ENCODE data around the gene PRICKLE4. TPM values are rescaled to one million over a fixed set of nuclear protein-coding genes. Genes with fewer than 3 reads are reported as not detected.

The PRICKLE4 gene
- total RNA-seq, 1 donor from 2014 or later: 0.88 TPM

- Histone ChIP-seq H3K36me3 (peaks cover 22% of the 10 kb centered on the region), H3K4me1 (peaks cover 95% of the 10 kb centered on the region), H3K27me3 (ENCODE audit: low read depth) (no peaks in the 10 kb centered on the region), H3K27ac (replicated peaks) (peak overlapping the region; percentile 95), H3K9me3 (replicated peaks) (no peaks in the 10 kb centered on the region), H3K4me3 (peak overlapping the region; percentile 90)
- no peak for TF ChIP-seq CTCF (IDR thresholded peaks at IDR 0.05; ENCODE audit: borderline replicate concordance)
- intact Hi-C loops (cut with micrococcal nuclease): loop anchor here (10.0 kb wide), 1 partner anchor 260 kb away; no protein-coding TSS in a partner anchor
- peak; percentile 41 for DNase-seq
Measured at GRCh38 chr6:41785254-41785653, 4.7 kb downstream of the PRICKLE4 start.

- DNase-seq: peak; percentile 35
- Histone ChIP-seq H3K27me3 (ENCODE audit: low read depth) (no peaks in the 10 kb centered on the region), H3K4me1 (peaks cover 95% of the 10 kb centered on the region), H3K9me3 (replicated peaks) (no peaks in the 10 kb centered on the region), H3K4me3 (peak overlapping the region; percentile 90), H3K36me3 (peaks cover 28% of the 10 kb centered on the region), H3K27ac (replicated peaks) (peak overlapping the region; percentile 95)
- no peak for TF ChIP-seq CTCF (IDR thresholded peaks at IDR 0.05; ENCODE audit: borderline replicate concordance)
- intact Hi-C loops (cut with micrococcal nuclease): loop anchor here (10.0 kb wide), 1 partner anchor 259 kb away; no protein-coding TSS in a partner anchor
Measured at GRCh38 chr6:41785689-41786450, 5.3 kb downstream of the PRICKLE4 start.

GRCh38 chr6:41786451-41787218, 6.1 kb downstream of the PRICKLE4 start:
- H3K27me3 ChIP-seq (ENCODE audit: low read depth): no peaks in the 10 kb centered on the region
- H3K9me3 ChIP-seq (replicated peaks): no peaks in the 10 kb centered on the region
- H3K27ac ChIP-seq (replicated peaks): peak overlapping the region; percentile 95
- H3K4me1 ChIP-seq: peaks cover 93% of the 10 kb centered on the region
- peak; percentile 92 for DNase-seq
- peak overlapping the region; percentile 90 for H3K4me3 ChIP-seq
- peaks cover 36% of the 10 kb centered on the region for H3K36me3 ChIP-seq
- intact Hi-C loops (cut with micrococcal nuclease): loop anchor here (10.0 kb wide), 1 partner anchor 258 kb away; no protein-coding TSS in a partner anchor
- peak; percentile 90 for TF ChIP-seq CTCF (IDR thresholded peaks at IDR 0.05; ENCODE audit: borderline replicate concordance)

GRCh38 chr6:41787219-41787917, 6.8 kb downstream of the PRICKLE4 start, which contains the start of gene TOMM6:
Gene TOMM6, plus strand, starts transcription at chr6:41787694. Its CDS starts 4 bp downstream, at chr6:41787698.
- peak within 1 kb of the TSS; percentile 90 for H3K4me3 ChIP-seq
- peak; percentile 94 for TF ChIP-seq CTCF (IDR thresholded peaks at IDR 0.05; ENCODE audit: borderline replicate concordance)
- peak; percentile 95 for DNase-seq
- intact Hi-C loops (cut with micrococcal nuclease): loop anchor here (10.0 kb wide), 1 partner anchor 257 kb away; no protein-coding TSS in a partner anchor
- H3K27me3 ChIP-seq (ENCODE audit: low read depth): no peaks in the 10 kb centered on the region
- H3K27ac ChIP-seq (replicated peaks): peak within 1 kb of the TSS; percentile 95
- H3K36me3 ChIP-seq: peaks cover 42% of the 10 kb centered on the region
- H3K9me3 ChIP-seq (replicated peaks): no peaks in the 10 kb centered on the region
- peaks cover 94% of the 10 kb centered on the region for H3K4me1 ChIP-seq

GRCh38 chr6:41789390-41789724, 8.8 kb downstream of the PRICKLE4 start:
- H3K4me3 ChIP-seq: no peak overlapping the region
- DNase-seq: no peak
- no peaks in the 10 kb centered on the region for H3K27me3 ChIP-seq (ENCODE audit: low read depth)
- peak overlapping the region; percentile 95 for H3K27ac ChIP-seq (replicated peaks)
- peaks cover 41% of the 10 kb centered on the region for H3K36me3 ChIP-seq
- H3K4me1 ChIP-seq: peaks cover 95% of the 10 kb centered on the region
- no peaks in the 10 kb centered on the region for H3K9me3 ChIP-seq (replicated peaks)
- TF ChIP-seq CTCF (IDR thresholded peaks at IDR 0.05; ENCODE audit: borderline replicate concordance): no peak
- intact Hi-C loops (cut with micrococcal nuclease): loop anchor here (10.0 kb wide), 1 partner anchor 255 kb away; no protein-coding TSS in a partner anchor

Data from left ventricle myocardium inferior (tissue), 1 donor.